HG02759 (cell line): ENCODE results near the gene WDR47.
A peak's percentile ranks its signal among the peaks of the same experiment; 100 is the strongest.
"Not testable (repeated sequence)": the region's sequence is repeated elsewhere in the genome, so short reads cannot be mapped to it uniquely, and the experiment has no call there.

Experiments used
- ATAC-seq: cut with Tn5 transposase; IDR thresholded peaks from one replicate; pipeline ENCODE4 v1.9.1; 2021; ENCODE audit warnings: mild to moderate bottlenecking, moderate library complexity; ENCODE audit not compliant: unreplicated experiment

Gene WDR47

DNA sequence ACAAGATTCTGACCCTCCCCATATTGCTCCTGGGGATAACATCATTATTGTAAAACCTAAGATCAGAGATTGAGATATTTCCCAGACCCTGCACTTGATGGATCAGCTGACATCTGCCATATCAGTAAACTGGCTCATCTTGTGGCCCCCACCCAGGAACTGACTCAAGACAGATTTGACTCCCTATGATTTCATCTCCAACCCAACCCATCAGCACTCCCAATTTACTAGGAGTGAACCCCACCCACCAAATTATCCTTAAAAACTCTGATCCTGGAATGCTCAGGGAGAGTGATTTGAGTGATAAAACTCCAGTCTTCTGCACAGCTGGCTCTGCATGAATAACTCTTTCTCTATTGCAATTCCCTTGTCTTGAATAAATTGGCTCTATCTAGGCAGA, 72.6 kb downstream of the WDR47 start:
- ATAC-seq, result no peak

DNA sequence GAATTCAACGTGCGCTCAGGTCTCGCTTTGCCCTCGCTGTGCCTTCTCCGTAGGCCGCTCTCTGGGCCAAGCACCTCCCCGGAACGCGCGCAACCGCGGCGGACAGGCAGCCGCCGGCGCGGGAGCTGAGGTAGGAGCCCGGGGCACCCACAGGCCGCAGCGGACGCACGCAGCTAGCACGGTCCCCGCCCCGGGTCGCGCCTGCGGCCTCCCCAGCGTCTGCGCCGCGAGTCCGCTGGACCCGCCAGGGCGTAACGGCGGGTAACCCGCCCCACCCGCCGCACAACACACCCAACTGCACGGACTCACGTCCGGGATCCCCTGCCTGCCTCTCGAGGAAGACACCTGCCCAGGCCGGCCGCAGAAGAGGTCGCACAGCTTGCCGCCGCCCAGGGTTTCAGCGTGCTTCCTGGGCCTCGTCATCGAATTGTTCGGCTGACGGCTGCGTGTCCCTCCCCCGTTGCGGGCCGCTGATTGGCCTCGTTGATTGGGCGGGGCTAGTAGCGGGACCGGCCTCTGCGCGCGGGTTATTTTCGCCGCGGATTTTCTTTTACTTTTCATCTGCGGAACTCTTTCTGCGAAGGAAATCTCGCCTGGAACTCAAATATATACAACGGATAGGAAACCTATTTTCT, 78.7 kb downstream of the WDR47 start, which contains the start of gene CLCC1:
Gene CLCC1, minus strand, starts transcription at position 433 of the 635 bp plus-strand sequence. CDS start 13,047 bp downstream, outside the sequence.
- peak; percentile 95 for ATAC-seq

DNA sequence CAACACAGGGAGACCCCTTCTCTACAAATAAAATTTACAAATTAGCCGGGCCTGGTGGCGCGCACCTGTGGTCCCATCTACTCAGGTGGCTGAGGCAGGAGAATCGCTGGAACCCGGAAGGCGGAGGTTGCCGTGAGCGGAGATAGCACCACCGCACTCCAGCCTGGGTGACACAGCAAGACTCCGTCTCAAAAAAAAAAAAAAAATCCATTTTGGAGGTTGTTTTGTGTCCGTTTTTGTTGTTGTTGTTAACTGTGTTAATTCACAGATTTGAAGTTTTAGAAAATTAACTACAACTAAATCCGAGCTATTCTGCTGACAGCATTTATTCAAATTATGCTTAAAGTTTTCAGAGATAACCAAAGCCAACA, 79.2 kb downstream of the WDR47 start:
- ATAC-seq, result peak; percentile 21

DNA sequence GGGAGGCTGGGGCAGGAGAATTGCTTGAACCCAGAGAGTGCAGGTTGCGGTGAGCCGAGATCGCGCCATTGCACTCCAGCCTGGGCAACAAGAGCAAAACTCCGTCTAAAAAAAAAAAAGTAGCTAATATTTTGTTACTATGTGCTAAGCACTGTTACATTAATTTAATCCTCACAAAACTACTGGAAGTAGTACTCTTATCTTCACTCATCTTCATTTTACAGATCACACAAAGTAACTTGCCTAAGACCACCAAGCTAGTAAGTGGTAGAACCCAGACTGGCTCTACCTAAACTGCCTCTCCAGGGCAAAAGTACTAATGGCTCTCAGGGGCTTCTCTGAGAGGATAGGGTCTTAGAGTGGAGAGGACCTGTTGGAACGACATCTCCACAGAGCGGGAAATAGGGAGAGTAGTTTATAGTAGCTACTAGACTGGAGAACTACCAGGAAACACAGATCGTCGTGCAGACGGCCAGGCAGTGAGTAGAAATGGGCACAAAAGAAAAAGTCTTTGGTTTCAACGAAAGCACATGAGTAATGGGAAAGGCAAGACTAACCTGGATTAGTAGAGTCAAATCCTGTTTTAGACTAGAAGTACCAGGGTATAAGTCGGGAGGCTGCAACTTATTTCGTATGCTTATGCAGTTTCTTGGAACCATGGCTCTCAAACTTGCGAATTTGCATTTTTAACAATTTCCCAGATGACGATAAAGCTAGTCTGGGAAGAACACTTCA, 80.0 kb downstream of the WDR47 start:
- no peak for ATAC-seq

DNA sequence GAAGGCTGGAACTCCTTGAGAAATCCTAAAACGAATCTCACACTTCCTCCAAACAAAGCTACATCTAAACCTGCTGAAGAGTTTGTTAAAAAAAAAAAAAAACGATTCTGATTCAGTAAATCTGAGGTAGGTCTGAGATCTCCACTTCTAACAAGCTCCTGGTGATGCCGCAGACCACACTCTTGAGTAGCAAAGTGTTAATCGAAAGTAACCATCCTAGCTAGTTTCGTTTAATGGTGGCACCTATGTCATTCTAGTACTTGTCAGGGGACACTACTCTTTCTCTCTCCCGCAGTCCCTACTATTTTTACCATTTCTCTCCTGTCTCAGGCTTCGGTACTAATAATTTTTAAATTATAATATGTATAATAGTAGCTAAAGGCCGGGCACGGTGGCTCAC, 80.7 kb downstream of the WDR47 start:
- ATAC-seq, result no peak

DNA sequence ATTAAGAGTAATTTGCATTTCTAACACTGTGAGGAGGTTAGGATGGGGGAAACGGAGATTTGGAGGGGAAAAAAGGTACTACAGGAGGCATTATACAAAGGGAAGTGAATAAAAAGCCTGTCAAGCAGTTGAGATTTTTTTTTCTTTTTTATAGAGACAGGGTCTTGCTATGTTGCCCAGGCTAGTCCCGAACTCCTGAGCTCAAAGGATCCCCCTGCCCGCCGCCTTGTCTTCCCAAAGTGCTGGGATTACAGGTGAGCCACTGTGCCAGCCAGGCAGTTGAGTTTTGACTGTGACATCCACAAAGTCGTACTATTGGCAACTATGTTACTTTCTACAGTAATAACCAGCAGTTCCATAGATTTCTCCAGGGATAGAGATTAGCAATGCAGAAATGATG, 81.2 kb downstream of the WDR47 start:
- no peak for ATAC-seq

DNA sequence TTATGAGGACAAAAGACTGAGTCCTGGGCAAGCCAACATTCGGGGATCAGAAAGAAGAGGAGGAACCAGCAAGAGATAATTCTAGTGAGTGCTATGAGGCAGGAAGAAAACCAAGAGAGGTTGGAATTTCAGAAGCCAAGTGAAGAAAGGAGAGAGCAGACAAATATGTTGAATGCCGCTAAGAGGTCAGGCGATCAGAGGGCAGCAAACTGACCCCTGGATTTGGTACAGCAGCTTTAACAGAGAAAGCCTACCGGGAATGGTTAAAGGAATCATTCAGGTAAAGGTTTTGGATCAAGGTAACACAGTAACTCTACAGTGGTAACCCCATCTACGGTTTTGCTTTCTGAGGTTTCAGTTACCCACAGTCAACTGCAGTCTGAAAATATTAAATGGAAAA, 84.0 kb downstream of the WDR47 start:
- no peak for ATAC-seq

DNA sequence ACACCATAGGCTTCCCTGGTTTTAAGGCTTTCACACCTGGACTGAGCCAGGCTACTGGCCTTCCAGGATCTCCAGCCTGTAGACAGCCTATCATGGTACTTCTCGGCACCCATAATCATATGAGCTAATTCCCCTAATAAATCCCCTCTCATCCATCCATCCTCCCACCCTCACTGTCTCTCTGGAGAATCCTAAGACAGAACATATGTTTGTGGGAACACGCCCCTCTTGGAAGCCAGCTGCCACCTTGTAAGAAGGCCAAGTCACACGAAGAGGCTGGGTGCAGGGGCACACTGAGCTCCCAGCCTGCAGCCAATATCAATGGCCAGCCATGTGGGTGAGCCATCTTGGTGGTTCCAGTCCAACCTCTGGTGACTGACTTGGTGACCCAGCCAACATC, 86.0 kb downstream of the WDR47 start:
- no peak for ATAC-seq

DNA sequence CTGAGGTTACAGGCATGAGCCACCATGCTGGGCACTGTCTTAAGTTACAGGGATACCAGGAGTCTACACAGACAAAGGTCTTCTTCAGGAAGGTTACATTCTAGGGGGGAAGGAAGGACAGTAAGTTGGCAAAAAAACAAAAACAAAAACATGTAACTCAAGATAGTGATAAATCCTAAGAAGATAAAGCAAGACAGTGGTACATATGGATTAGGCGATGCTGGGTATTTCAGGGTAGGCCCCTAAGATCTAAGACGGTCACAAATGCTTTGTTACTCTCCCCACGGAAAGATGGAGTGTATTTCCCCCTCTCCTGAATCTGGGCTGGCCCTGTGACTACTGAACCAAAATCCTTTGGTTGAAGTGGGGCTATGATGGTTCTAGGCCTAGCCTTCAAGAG, 86.8 kb downstream of the WDR47 start:
- no peak for ATAC-seq

DNA sequence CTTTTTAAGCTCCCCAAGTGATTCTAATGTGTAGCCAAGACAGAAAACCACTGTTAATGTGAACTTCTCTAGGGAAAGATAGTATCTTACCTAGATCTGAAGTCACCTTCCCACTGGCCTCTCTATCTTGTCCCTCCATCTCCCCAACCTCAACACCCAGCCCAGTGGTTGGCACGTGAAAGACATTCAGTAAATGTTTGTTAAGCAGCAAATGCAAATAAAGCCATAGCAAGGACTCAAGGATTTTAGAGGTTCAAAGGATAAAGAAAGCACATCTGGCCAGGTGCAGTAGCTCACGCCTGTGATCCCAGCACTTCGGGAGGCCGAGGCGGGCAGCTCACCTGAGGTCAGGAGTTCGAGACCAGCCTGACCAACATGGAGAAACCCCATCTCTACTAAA, 88.5 kb downstream of the WDR47 start:
- no peak for ATAC-seq

DNA sequence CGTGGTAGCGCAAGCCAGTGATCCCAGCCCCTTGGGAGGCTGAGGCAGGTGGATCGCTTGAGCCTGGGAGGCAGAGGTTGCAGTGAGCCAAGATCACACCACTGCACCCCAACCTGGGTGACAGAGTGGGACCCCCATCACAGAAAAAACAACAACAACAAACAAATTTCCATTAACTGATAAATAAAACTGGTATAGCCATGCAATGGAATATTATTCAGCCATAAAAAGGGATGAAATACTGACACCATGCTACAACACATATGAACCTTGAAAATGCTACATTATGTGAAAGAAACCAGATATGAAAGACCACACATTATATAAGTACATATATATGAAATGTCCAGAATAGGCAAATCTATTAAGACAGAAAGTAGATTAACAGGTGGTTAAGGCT, 90.7 kb downstream of the WDR47 start:
- no peak for ATAC-seq

DNA sequence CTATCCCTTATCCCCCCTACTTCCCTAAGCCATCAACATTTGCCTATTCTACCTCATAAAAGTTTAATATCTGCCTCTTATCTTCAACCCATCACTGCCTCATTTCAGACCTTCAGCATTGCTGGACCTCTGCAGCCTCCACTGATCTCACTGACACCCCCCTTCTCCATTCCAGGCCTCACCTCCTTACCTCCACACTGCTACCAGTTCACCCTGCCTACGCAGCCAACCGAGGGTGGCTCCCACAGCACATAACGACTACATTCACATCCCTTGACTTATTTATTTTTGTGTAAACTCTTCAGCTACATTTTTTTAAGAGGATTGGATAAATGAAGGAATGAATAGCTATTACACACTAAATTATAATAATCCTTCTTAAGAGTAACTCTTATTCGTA, 92.9 kb downstream of the WDR47 start:
- no peak for ATAC-seq

DNA sequence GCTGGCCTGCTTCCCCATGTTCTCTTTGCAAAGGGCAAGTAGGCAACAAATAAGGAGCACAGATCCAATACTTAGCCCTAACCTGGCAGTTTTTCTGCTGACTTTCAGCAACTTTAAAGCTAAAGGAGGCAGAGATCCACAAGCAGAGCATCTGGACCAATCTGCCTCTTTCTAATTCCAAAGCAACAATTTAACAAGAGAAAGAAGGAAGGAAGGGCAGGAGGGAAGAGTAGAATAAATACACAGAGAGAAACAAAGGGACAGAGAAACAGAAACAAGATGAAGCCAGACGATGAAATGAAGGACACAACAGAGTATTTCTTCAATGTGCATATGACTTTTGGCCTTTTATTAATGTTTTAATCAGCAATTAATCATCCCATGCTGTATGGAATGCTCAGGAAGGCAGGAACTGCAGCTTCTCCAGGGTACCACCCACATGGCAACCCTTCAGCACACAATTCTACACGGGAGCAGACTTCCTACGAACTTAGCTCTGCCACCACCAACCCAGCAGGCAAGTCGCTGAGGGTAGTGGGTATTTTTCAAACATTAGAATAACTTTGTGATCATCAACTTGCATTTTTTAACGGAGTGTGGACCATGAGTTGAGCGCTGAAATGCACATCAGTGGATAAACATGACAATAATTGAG, 93.9 kb downstream of the WDR47 start:
- ATAC-seq, result no peak

DNA sequence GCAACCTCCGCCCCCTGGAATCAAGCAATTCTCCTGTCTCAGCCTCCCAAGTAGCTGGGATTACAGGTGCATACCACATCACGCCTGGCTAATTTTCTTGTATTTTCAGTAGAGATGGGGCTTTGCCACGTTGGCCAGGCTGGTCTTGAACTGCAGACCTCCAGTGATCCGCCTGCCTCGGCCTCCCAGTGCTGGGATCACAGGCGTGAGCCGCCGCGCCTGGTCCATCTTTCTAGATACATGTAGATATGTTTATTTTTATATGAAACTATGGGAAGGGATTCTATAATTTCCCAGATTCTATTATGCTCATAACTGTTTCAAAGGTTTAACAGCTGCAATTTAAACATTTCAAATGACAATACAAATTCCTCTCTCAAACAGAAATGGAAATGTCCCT, 105.7 kb downstream of the WDR47 start:
- ATAC-seq, result no peak

DNA sequence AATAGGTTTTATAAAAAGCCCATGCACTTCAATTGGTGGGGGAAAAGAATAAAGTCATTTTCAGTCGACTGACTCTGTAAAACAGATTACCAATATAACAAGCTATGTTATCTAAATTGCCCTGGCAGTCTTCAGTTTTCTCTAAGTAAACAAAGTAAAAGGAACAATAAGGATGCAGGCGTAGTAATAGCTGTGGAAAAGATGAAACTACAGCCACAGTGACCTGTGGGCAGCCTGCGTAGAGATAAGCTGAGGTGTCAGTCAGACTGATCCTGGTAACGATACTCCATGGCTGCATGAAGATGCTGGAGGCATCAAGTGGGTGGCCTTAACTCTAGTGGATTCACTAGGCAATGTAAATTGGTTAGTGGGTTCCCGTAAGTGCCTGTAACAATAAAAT, 108.0 kb downstream of the WDR47 start:
- ATAC-seq, result no peak

DNA sequence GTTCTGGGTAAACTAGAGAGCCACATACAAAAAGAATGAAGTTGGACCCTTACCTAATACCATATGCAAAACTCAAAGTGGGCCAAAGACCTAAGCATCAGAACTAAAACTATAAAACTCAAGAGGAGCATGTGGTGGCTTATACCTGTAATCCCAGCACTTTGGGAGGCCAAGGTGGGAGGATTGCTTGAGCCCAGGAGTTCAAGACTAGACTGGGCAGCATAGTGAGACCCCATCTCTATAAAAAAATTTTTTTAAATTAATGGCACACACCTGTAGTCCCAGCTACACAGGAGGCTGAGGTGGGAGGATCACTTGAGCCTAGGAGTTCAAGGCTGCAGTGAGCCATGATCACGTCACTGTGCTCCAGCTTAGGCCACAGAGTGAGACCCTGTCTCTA, 114.3 kb downstream of the WDR47 start:
- not testable (repeated sequence) for ATAC-seq

DNA sequence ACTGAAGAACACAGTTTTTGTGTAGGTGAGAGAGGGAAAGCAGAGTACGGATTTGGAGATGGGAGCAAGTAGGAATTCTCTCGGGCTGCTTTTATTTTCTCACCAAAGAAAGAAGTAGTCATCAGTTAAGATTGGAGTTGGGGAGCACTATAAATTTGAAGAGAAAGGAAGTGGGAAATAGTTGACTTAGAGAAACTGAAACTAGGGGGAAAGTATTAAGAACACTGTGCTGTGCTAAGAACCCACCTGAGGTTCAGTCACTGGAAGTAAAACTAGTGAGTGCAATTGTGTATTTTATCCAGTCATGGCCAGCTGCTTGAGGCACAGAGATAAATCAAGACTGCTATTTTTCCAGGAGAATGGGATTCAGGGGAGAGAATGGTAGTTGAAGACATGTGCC, 116.0 kb downstream of the WDR47 start:
- no peak for ATAC-seq
